ENCODE results near the gene DNAJC30.

DNA sequence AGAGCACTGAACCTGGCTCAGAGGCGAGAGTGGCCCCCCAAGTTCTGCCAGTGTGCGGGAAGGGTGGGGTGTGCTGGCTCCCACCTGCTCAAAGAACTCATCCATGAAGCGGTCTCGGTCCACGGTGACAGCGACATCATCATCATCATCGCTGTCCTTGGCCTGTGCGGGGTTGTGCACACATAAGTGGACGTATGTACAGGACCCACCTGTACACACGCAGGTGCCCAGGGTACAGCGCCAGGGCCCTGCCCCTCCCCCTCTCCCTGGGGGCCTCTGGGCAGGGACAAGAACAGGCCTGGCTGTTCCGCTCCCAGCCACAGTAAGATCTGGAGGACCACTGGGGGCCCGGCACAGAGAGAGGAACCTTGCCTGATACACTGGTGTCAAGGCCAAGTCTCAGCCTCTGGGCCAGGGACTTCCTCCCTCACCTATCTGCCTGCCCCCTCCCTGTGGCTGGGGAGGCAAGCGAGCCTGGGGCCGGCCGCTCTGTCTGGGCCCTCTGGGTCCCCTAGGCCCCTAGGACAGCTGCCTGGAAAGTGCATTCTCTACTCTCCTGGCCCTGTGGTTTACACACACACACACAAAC lies 25.8 kb upstream of the DNAJC30 start:
- no peak for TF ChIP-seq POLR2A (IDR thresholded peaks at IDR 0.05; ENCODE audit: low read depth)
- TF ChIP-seq, protein P1, sequence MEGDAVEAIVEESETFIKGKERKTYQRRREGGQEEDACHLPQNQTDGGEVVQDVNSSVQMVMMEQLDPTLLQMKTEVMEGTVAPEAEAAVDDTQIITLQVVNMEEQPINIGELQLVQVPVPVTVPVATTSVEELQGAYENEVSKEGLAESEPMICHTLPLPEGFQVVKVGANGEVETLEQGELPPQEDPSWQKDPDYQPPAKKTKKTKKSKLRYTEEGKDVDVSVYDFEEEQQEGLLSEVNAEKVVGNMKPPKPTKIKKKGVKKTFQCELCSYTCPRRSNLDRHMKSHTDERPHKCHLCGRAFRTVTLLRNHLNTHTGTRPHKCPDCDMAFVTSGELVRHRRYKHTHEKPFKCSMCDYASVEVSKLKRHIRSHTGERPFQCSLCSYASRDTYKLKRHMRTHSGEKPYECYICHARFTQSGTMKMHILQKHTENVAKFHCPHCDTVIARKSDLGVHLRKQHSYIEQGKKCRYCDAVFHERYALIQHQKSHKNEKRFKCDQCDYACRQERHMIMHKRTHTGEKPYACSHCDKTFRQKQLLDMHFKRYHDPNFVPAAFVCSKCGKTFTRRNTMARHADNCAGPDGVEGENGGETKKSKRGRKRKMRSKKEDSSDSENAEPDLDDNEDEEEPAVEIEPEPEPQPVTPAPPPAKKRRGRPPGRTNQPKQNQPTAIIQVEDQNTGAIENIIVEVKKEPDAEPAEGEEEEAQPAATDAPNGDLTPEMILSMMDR (IDR thresholded peaks at IDR 0.05): no peak
- no peak for TF ChIP-seq EP300 (IDR thresholded peaks at IDR 0.05)

Data from esophagus muscularis mucosa (tissue), 4 donors.